ENCODE results near the gene MTFMT.

MTFMT gene

GRCh38 chr15:64981812-64982431 is 47.5 kb downstream of the MTFMT start:
- no peak for DNase-seq

GRCh38 chr15:64979252-64979710 is 50.2 kb downstream of the MTFMT start:
- no peak for DNase-seq

- peak; percentile 33 for DNase-seq
Observed at GRCh38 chr15:64975390-64975789, 54.0 kb downstream of the MTFMT start.

- DNase-seq: no peak
Observed at GRCh38 chr15:64970698-64971097, 58.7 kb downstream of the MTFMT start.

- no peak for DNase-seq
Observed at GRCh38 chr15:64969401-64969800, 60.0 kb downstream of the MTFMT start.

- DNase-seq: no peak
Observed at GRCh38 chr15:64961013-64961412, 68.4 kb downstream of the MTFMT start.

- DNase-seq: no peak
Observed at GRCh38 chr15:64960153-64960552, 69.3 kb downstream of the MTFMT start.

GRCh38 chr15:64959128-64959527 is 70.3 kb downstream of the MTFMT start:
- DNase-seq: no peak

- no peak for DNase-seq
Observed at GRCh38 chr15:64954395-64954794, 75.0 kb downstream of the MTFMT start.

- no peak for DNase-seq
Observed at GRCh38 chr15:64951777-64952418, 77.5 kb downstream of the MTFMT start.
